ENCODE measurements around the gene LSMEM2. TPM values are rescaled to one million over a fixed set of nuclear protein-coding genes. Genes with fewer than 3 reads are reported as not detected.
"Not testable (repeated sequence)": the region's sequence is repeated elsewhere in the genome, so short reads cannot be mapped to it uniquely, and the experiment has no call there.

LSMEM2 gene
- total RNA-seq, 2 experiments from 2014 or later: not detected

GRCh38 chr3:50269977-50270413 is 8.9 kb upstream of the LSMEM2 start:
- POLR2A ChIA-PET: no interaction called here
- Mint-ChIP-seq H3K4me1 (peaks cover 18% of the 10 kb centered on the region), H3K4me3 (no peak overlapping the region)

GRCh38 chr3:50270422-50271224 is 8.3 kb upstream of the LSMEM2 start:
- no peak overlapping the region for H3K4me3 Mint-ChIP-seq
- no peaks in the 10 kb centered on the region for H3K9me3 Mint-ChIP-seq
- peaks cover 30% of the 10 kb centered on the region for H3K27me3 Mint-ChIP-seq
- POLR2A ChIA-PET: interaction anchor here (1.6 to 2.3 kb wide), 2 partner anchors 24 to 43 kb away, joined by 5 to 8 read pairs; no protein-coding TSS in a partner anchor
- no peaks in the 10 kb centered on the region for H3K36me3 Mint-ChIP-seq
- H3K4me1 Mint-ChIP-seq: peaks cover 20% of the 10 kb centered on the region
- H3K27ac Mint-ChIP-seq: no peak overlapping the region
- ATAC-seq (ENCODE audit: low read depth) (no peak), DNase-seq (no peak)

More at GRCh38 chr3:50269977-50270413, 8.9 kb upstream of the LSMEM2 start:
- DNase-seq: no peak
- Mint-ChIP-seq H3K36me3 (no peaks in the 10 kb centered on the region), H3K27ac (no peak overlapping the region), H3K27me3 (peaks cover 24% of the 10 kb centered on the region), H3K9me3 (no peaks in the 10 kb centered on the region)
- ATAC-seq (ENCODE audit: low read depth): no peak

GRCh38 chr3:50271314-50271936 is 7.5 kb upstream of the LSMEM2 start:
- Mint-ChIP-seq H3K4me1 (peaks cover 25% of the 10 kb centered on the region), H3K36me3 (no peaks in the 10 kb centered on the region), H3K27ac (peak overlapping the region; percentile 41), H3K4me3 (no peak overlapping the region), H3K27me3 (peaks cover 37% of the 10 kb centered on the region), H3K9me3 (no peaks in the 10 kb centered on the region)
- DNase-seq (no peak), ATAC-seq (ENCODE audit: low read depth) (no peak)
- POLR2A ChIA-PET: interaction anchor here (1.6 to 2.3 kb wide), 2 partner anchors 25 to 44 kb away, joined by 5 to 8 read pairs; no protein-coding TSS in a partner anchor

GRCh38 chr3:50272538-50272910 is 6.4 kb upstream of the LSMEM2 start:
- peaks cover 25% of the 10 kb centered on the region for H3K4me1 Mint-ChIP-seq
- not testable (repeated sequence) for H3K4me3 Mint-ChIP-seq; H3K36me3 Mint-ChIP-seq; ATAC-seq (ENCODE audit: low read depth); H3K9me3 Mint-ChIP-seq; H3K27ac Mint-ChIP-seq; DNase-seq
- POLR2A ChIA-PET: interaction anchor here (0.6 to 2.3 kb wide), 2 partner anchors 30 to 45 kb away, joined by 3 to 8 read pairs; no protein-coding TSS in a partner anchor
- H3K27me3 Mint-ChIP-seq: peaks cover 39% of the 10 kb centered on the region

GRCh38 chr3:50272911-50273688 is 5.8 kb upstream of the LSMEM2 start:
- peaks cover 25% of the 10 kb centered on the region for H3K4me1 Mint-ChIP-seq
- no peak overlapping the region for H3K27ac Mint-ChIP-seq
- H3K9me3 Mint-ChIP-seq: no peaks in the 10 kb centered on the region
- H3K4me3 Mint-ChIP-seq: peak overlapping the region; percentile 70
- peaks cover 41% of the 10 kb centered on the region for H3K27me3 Mint-ChIP-seq
- POLR2A ChIA-PET: interaction anchor here (0.6 kb wide), 1 partner anchor 30 kb away, joined by 3 read pairs; no protein-coding TSS in a partner anchor
- DNase-seq (peak; percentile 95), ATAC-seq (ENCODE audit: low read depth) (peak; percentile 87)
- H3K36me3 Mint-ChIP-seq: no peaks in the 10 kb centered on the region

GRCh38 chr3:50273689-50274065 is 5.2 kb upstream of the LSMEM2 start:
- Mint-ChIP-seq H3K27me3 (peaks cover 40% of the 10 kb centered on the region), H3K4me3 (no peak overlapping the region), H3K9me3 (no peaks in the 10 kb centered on the region), H3K4me1 (peaks cover 25% of the 10 kb centered on the region), H3K27ac (no peak overlapping the region), H3K36me3 (no peaks in the 10 kb centered on the region)
- DNase-seq (no peak), ATAC-seq (ENCODE audit: low read depth) (no peak)
- POLR2A ChIA-PET: no interaction called here

- no peaks in the 10 kb centered on the region for H3K36me3 Mint-ChIP-seq
- peaks cover 25% of the 10 kb centered on the region for H3K4me1 Mint-ChIP-seq
- DNase-seq (peak; percentile 87), ATAC-seq (ENCODE audit: low read depth) (peak; percentile 35)
- H3K4me3 Mint-ChIP-seq: peak overlapping the region; percentile 36
- peaks cover 40% of the 10 kb centered on the region for H3K27me3 Mint-ChIP-seq
- no peaks in the 10 kb centered on the region for H3K9me3 Mint-ChIP-seq
- no peak overlapping the region for H3K27ac Mint-ChIP-seq
- POLR2A ChIA-PET: interaction anchor here (1.0 kb wide), 1 partner anchor 48 kb away, joined by 3 read pairs; the partner anchor contains the start of gene HYAL2
These were observed 4.3 kb upstream of the LSMEM2 start for GRCh38 chr3:50274371-50275104.

GRCh38 chr3:50275141-50275995 is 3.5 kb upstream of the LSMEM2 start:
- POLR2A ChIA-PET: interaction anchor here (0.6 to 1.0 kb wide), 4 partner anchors 12 to 81 kb away, joined by 3 to 10 read pairs (median 4); partner anchors contain the start of gene HYAL2
- peaks cover 25% of the 10 kb centered on the region for H3K4me1 Mint-ChIP-seq
- DNase-seq: no peak
- peak overlapping the region; percentile 50 for H3K4me3 Mint-ChIP-seq
- no peaks in the 10 kb centered on the region for H3K36me3 Mint-ChIP-seq
- peak overlapping the region; percentile 21 for H3K27ac Mint-ChIP-seq
- H3K27me3 Mint-ChIP-seq: peaks cover 40% of the 10 kb centered on the region
- ATAC-seq (ENCODE audit: low read depth): no peak
- H3K9me3 Mint-ChIP-seq: no peaks in the 10 kb centered on the region

GRCh38 chr3:50275996-50276761 is 2.7 kb upstream of the LSMEM2 start:
- DNase-seq (peak; percentile 60), ATAC-seq (ENCODE audit: low read depth) (no peak)
- H3K27ac Mint-ChIP-seq: no peak overlapping the region
- peak overlapping the region; percentile 50 for H3K4me3 Mint-ChIP-seq
- H3K4me1 Mint-ChIP-seq: peaks cover 25% of the 10 kb centered on the region
- peaks cover 40% of the 10 kb centered on the region for H3K27me3 Mint-ChIP-seq
- no peaks in the 10 kb centered on the region for H3K36me3 Mint-ChIP-seq
- POLR2A ChIA-PET: interaction anchor here (0.6 to 0.9 kb wide), 4 partner anchors 13 to 82 kb away, joined by 3 to 10 read pairs (median 4); no protein-coding TSS in a partner anchor
- no peaks in the 10 kb centered on the region for H3K9me3 Mint-ChIP-seq

GRCh38 chr3:50276762-50277101 is 2.2 kb upstream of the LSMEM2 start:
- Mint-ChIP-seq H3K36me3 (no peaks in the 10 kb centered on the region), H3K27ac (no peak overlapping the region), H3K27me3 (peaks cover 40% of the 10 kb centered on the region), H3K4me1 (peaks cover 22% of the 10 kb centered on the region), H3K9me3 (no peaks in the 10 kb centered on the region), H3K4me3 (no peak overlapping the region)
- POLR2A ChIA-PET: interaction anchor here (0.6 to 0.7 kb wide), 4 partner anchors 15 to 1246 kb away, joined by 3 read pairs; partner anchors contain the start of genes HYAL3 and NAA80
- ATAC-seq (ENCODE audit: low read depth) (no peak), DNase-seq (no peak)

- Mint-ChIP-seq H3K9me3 (no peaks in the 10 kb centered on the region), H3K4me1 (peaks cover 14% of the 10 kb centered on the region), H3K27me3 (peaks cover 36% of the 10 kb centered on the region), H3K27ac (no peak overlapping the region), H3K36me3 (no peaks in the 10 kb centered on the region), H3K4me3 (no peak overlapping the region)
- DNase-seq (no peak), ATAC-seq (ENCODE audit: low read depth) (no peak)
- POLR2A ChIA-PET: interaction anchor here (1.8 kb wide), 1 partner anchor 14 kb away, joined by 5 read pairs; the partner anchor contains the start of gene IFRD2
These were observed 586 bp upstream of the LSMEM2 start for GRCh38 chr3:50278123-50278879.

All from activated naive CD8-positive, alpha-beta T cell treated with anti-CD3 and anti-CD28 coated beads, Interleukin-2, amount 10 ng/mL, durations not matched to agents 7 days and 5 days (primary cell).